Kidney (tissue), 14 donors: ENCODE data around the gene WDR7. TPM values are rescaled to one million over a fixed set of nuclear protein-coding genes. Genes with fewer than 3 reads are reported as not detected.

Source experiments
- DNase-seq, 5 donors: peaks; one replicate each; pipeline ENCODE4 v3.0.0-alpha.2; 2013 to 2020
- FAIRE-seq: peaks from 2 replicates; lab custom pipeline; 2012; peaks lifted over from hg19 to GRCh38; lab: Jason Lieb, UNC
- H3K27ac ChIP-seq, 2 donors: one replicate each; pipeline ENCODE4 v1.7.0; 2013; ENCODE audit warnings: low read depth in 2 of 2, low read length in 2 of 2, inconsistent platforms in 1 of 2
- H3K27me3 ChIP-seq: one replicate; pipeline ENCODE4 v1.7.1; 2013; ENCODE audit warnings: low read length, inconsistent platforms; ENCODE audit not compliant: control insufficient read depth, insufficient read depth
- H3K36me3 ChIP-seq, 3 donors: one replicate each; pipeline versions ENCODE4 v1.7.0 to v1.7.1; 2013; ENCODE audit warnings: low read length in 3 of 3, control low read depth in 1 of 3, inconsistent platforms in 1 of 3; ENCODE audit not compliant: insufficient read depth in 3 of 3, control insufficient read depth in 2 of 3
- H3K4me1 ChIP-seq, 3 donors: one replicate each; pipeline versions ENCODE4 v1.7.0 to v1.7.1; 2013; ENCODE audit warnings: low read length in 3 of 3, inconsistent platforms in 1 of 3, low read depth in 1 of 3; ENCODE audit not compliant: control insufficient read depth in 2 of 3, insufficient read depth in 2 of 3
- H3K4me3 ChIP-seq, 3 donors: one replicate each; pipeline versions ENCODE4 v1.7.0 to v1.8.1; 2013; ENCODE audit warnings: low read length in 3 of 3, control low read depth in 1 of 3, inconsistent platforms in 1 of 3
- H3K9ac ChIP-seq, 3 donors: one replicate each; pipeline versions ENCODE4 v1.7.0 to v1.7.1; 2013; ENCODE audit warnings: low read length in 3 of 3, control low read depth in 1 of 3, inconsistent platforms in 1 of 3
- H3K9me3 ChIP-seq, 3 donors: one replicate each; pipeline versions ENCODE4 v1.7.0 to v1.7.1; 2013; ENCODE audit warnings: low read length in 3 of 3, control low read depth in 1 of 3, inconsistent platforms in 1 of 3; ENCODE audit not compliant: control insufficient read depth in 2 of 3, insufficient read depth in 1 of 3
- CTCF ChIP-seq: IDR thresholded peaks from 3 replicates; pipeline ENCODE4 v1.5.1; 2012; ENCODE audit warnings: mild to moderate bottlenecking, moderate library complexity, borderline replicate concordance; ENCODE audit not compliant: insufficient read depth; ENCODE audit errors: extremely low read depth
- intact Hi-C: fragments of 100-400 bp; cut with DNase I; formaldehyde crosslinking; loops from one replicate; pipeline ENCODE4 v1.11.1; 2022
- polyA plus RNA-seq: library from polyadenylated mRNA; stranded (reverse); fragments of 350-450 nt; fragmentation: Illumina TruSeq; extraction: RNeasy Lipid Tissue Mini Kit (QIAGEN cat#74804); gene quantifications from one replicate; pipeline ENCODE4 v1.2.3, GENCODE V29; 2014; ENCODE audit warnings: low read depth, low replicate concordance; ENCODE audit not compliant: insufficient read depth
- total RNA-seq: library from RNA; stranded (reverse); fragmentation: NEBNext Ultra II Directional; extraction: Animal tissue kit (Norgen Biotek cat#: 25700); gene quantifications from one replicate; pipeline ENCODE4 v1.2.1, GENCODE V29; 2021
- donor health status: control.
- donor health status: control.
- donor health status: control.
- donor health status: control.
- donor health status: control.
- donor health status: DM: yes; HTN: yes; CAD: no.
- donor health status: Normal renal cell carcinoma (clear cell type).

The WDR7 gene
- total and polyA plus RNA-seq, 2 donors from 2014 or later, result 7.3 to 34.4 TPM

GRCh38 chr18:56995579-56996188 is 344.5 kb downstream of the WDR7 start:
- no peaks in the 10 kb centered on the region for H3K36me3 ChIP-seq
- H3K27ac ChIP-seq, result no peak overlapping the region
- H3K27me3 ChIP-seq, result no peaks in the 10 kb centered on the region
- no peak overlapping the region for H3K4me3 ChIP-seq
- no peaks in the 10 kb centered on the region for H3K4me1 ChIP-seq
- H3K9ac ChIP-seq, result no peak overlapping the region
- DNase-seq (no peak), FAIRE-seq (no peak)
- intact Hi-C loops, result no loop called here
- TF ChIP-seq CTCF, result no peak
- H3K9me3 ChIP-seq, result no peaks in the 10 kb centered on the region

GRCh38 chr18:56997200-56997599 is 346.0 kb downstream of the WDR7 start:
- intact Hi-C loops, result no loop called here
- Histone ChIP-seq H3K27me3 (no peaks in the 10 kb centered on the region), H3K36me3 (no peaks in the 10 kb centered on the region), H3K9ac (no peak overlapping the region), H3K4me3 (no peak overlapping the region), H3K9me3 (no peaks in the 10 kb centered on the region), H3K4me1 (no peaks in the 10 kb centered on the region), H3K27ac (no peak overlapping the region)
- DNase-seq, result no peak
- no peak for TF ChIP-seq CTCF
- FAIRE-seq, result no peak

- intact Hi-C loops, result no loop called here
- FAIRE-seq (no peak), DNase-seq (no peak)
- H3K9me3 ChIP-seq, result no peaks in the 10 kb centered on the region
- H3K36me3 ChIP-seq, result no peaks in the 10 kb centered on the region
- H3K9ac ChIP-seq, result no peak overlapping the region
- no peak overlapping the region for H3K4me3 ChIP-seq
- no peaks in the 10 kb centered on the region for H3K4me1 ChIP-seq
- H3K27ac ChIP-seq, result no peak overlapping the region
- TF ChIP-seq CTCF, result no peak
- no peaks in the 10 kb centered on the region for H3K27me3 ChIP-seq
Observed at GRCh38 chr18:56999823-57000222, 348.7 kb downstream of the WDR7 start.

- no peak for DNase-seq
- Histone ChIP-seq H3K27ac (no peak overlapping the region), H3K9ac (no peak overlapping the region)
Observed at GRCh38 chr18:57002627-57003026, 351.5 kb downstream of the WDR7 start.

More at GRCh38 chr18:57002627-57003026, 351.5 kb downstream of the WDR7 start:
- H3K36me3 ChIP-seq, result no peaks in the 10 kb centered on the region
- H3K27me3 ChIP-seq, result no peaks in the 10 kb centered on the region
- no peak overlapping the region for H3K4me3 ChIP-seq
- intact Hi-C loops, result no loop called here
- H3K4me1 ChIP-seq, result no peaks in the 10 kb centered on the region
- no peaks in the 10 kb centered on the region for H3K9me3 ChIP-seq
- TF ChIP-seq CTCF, result no peak
- no peak for FAIRE-seq
